RWPE2 (cell line): Measurements from ENCODE around the gene LDLRAD2.
"Not testable (repeated sequence)": the region's sequence is repeated elsewhere in the genome, so short reads cannot be mapped to it uniquely, and the experiment has no call there.

Experiments
- ATAC-seq: fragments of 200-7000 bp; cut with Tn5 transposase; 3 replicates; pipeline ENCODE4 v1.9.1; 2021; ENCODE audit warnings: low read depth
- DNase-seq: peaks from one replicate; pipeline ENCODE4 v3.0.0-alpha.2; 2020; ENCODE audit warnings: low spot score
- H3K27ac ChIP-seq: fragments of 450-650 bp; 2 replicates; pipeline ENCODE4 v1.5.1; 2017; ENCODE audit warnings: mild to moderate bottlenecking; ENCODE audit not compliant: poor library complexity, severe bottlenecking
- H3K27me3 ChIP-seq: fragments of 250-450 bp; sonication (Bioruptor Pico); 2 replicates; pipeline ENCODE4 v1.5.1; 2021; ENCODE audit warnings: mild to moderate bottlenecking, moderate library complexity; ENCODE audit not compliant: insufficient read depth, poor library complexity, severe bottlenecking
- H3K36me3 ChIP-seq: fragments of 250-450 bp; sonication (Bioruptor Pico); 2 replicates; pipeline ENCODE4 v1.5.1; 2020; ENCODE audit warnings: low read depth, mild to moderate bottlenecking, moderate library complexity
- H3K4me1 ChIP-seq: fragments of 250-450 bp; sonication (Bioruptor Pico); 2 replicates; pipeline ENCODE4 v1.5.1; 2021; ENCODE audit warnings: mild to moderate bottlenecking, moderate library complexity; ENCODE audit not compliant: insufficient read depth, poor library complexity, severe bottlenecking
- H3K4me3 ChIP-seq: fragments of 250-450 bp; sonication (Bioruptor Pico); 2 replicates; pipeline ENCODE4 v1.5.1; 2021; ENCODE audit warnings: mild to moderate bottlenecking, moderate library complexity; ENCODE audit not compliant: severe bottlenecking
- H3K9me3 ChIP-seq: fragments of 250-450 bp; sonication (Bioruptor Pico); 2 replicates; pipeline ENCODE4 v1.5.1; 2021; ENCODE audit warnings: mild to moderate bottlenecking, moderate library complexity; ENCODE audit not compliant: severe bottlenecking
- TF ChIP-seq, protein P1 (sequence below): fragments of 450-650 bp; IDR thresholded peaks from one replicate; pipeline ENCODE4 v1.5.1; 2017; ENCODE audit warnings: mild to moderate bottlenecking, moderate library complexity; ENCODE audit not compliant: poor library complexity, severe bottlenecking

LDLRAD2 gene

GRCh38 chr1:21823206-21823979 is 11.3 kb downstream of the LDLRAD2 start:
- Histone ChIP-seq H3K36me3 (peaks cover 17% of the 10 kb centered on the region), H3K27ac (no peak overlapping the region), H3K4me1 (no peaks in the 10 kb centered on the region), H3K4me3 (no peak overlapping the region), H3K9me3 (peaks cover 2% of the 10 kb centered on the region), H3K27me3 (no peaks in the 10 kb centered on the region)
- no peak for DNase-seq
- no peak for ATAC-seq
- TF ChIP-seq, protein P1, sequence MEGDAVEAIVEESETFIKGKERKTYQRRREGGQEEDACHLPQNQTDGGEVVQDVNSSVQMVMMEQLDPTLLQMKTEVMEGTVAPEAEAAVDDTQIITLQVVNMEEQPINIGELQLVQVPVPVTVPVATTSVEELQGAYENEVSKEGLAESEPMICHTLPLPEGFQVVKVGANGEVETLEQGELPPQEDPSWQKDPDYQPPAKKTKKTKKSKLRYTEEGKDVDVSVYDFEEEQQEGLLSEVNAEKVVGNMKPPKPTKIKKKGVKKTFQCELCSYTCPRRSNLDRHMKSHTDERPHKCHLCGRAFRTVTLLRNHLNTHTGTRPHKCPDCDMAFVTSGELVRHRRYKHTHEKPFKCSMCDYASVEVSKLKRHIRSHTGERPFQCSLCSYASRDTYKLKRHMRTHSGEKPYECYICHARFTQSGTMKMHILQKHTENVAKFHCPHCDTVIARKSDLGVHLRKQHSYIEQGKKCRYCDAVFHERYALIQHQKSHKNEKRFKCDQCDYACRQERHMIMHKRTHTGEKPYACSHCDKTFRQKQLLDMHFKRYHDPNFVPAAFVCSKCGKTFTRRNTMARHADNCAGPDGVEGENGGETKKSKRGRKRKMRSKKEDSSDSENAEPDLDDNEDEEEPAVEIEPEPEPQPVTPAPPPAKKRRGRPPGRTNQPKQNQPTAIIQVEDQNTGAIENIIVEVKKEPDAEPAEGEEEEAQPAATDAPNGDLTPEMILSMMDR, result no peak

- peaks cover 23% of the 10 kb centered on the region for H3K36me3 ChIP-seq
- ATAC-seq (no peak), DNase-seq (no peak)
- no peak overlapping the region for H3K4me3 ChIP-seq
- H3K9me3 ChIP-seq, result peaks cover 2% of the 10 kb centered on the region
- no peaks in the 10 kb centered on the region for H3K4me1 ChIP-seq
- no peaks in the 10 kb centered on the region for H3K27me3 ChIP-seq
- H3K27ac ChIP-seq, result no peak overlapping the region
- TF ChIP-seq, protein P1, result no peak
Measured at GRCh38 chr1:21823980-21824702, 12.1 kb downstream of the LDLRAD2 start.

DNA sequence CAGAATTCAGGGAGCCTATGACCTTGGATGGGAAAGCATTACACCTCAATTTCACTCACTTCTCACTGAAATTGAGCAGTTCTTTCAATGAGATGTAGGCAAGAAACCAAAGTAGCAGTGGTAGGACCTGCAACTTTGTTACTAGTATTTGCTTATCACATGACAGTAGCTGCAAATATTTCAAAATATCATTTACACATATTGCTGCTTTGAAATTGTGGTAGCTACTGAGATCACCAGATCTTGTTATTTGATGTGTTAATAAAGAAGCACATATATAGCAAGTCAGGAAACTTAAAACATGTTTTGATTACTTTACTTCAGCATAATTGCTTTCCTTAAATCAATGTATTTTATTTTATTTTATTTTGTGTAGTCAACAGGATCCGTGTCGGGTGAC is 12.9 kb downstream of the LDLRAD2 start:
- Histone ChIP-seq H3K4me3 (no peak overlapping the region), H3K27me3 (no peaks in the 10 kb centered on the region), H3K9me3 (peaks cover 2% of the 10 kb centered on the region), H3K36me3 (peaks cover 30% of the 10 kb centered on the region), H3K27ac (no peak overlapping the region), H3K4me1 (no peaks in the 10 kb centered on the region)
- DNase-seq (no peak), ATAC-seq (no peak)
- TF ChIP-seq, protein P1, result no peak

GRCh38 chr1:21825393-21825792 is 13.3 kb downstream of the LDLRAD2 start:
- Histone ChIP-seq H3K4me3 (no peak overlapping the region), H3K27me3 (no peaks in the 10 kb centered on the region), H3K9me3 (peaks cover 2% of the 10 kb centered on the region), H3K4me1 (no peaks in the 10 kb centered on the region), H3K27ac (no peak overlapping the region), H3K36me3 (peaks cover 30% of the 10 kb centered on the region)
- ATAC-seq (no peak), DNase-seq (no peak)
- TF ChIP-seq, protein P1, result no peak

- H3K36me3 ChIP-seq, result peaks cover 30% of the 10 kb centered on the region
- H3K4me1 ChIP-seq, H3K4me3 ChIP-seq, DNase-seq, H3K27ac ChIP-seq, H3K27me3 ChIP-seq, ATAC-seq, H3K9me3 ChIP-seq: not testable (repeated sequence)
Measured at GRCh38 chr1:21826694-21827093, 14.6 kb downstream of the LDLRAD2 start.
